NCI-H2171 treated with DMSO at 0.1 percent for 48 hours (cell line): ENCODE measurements around the gene FTH1.
"Not testable (repeated sequence)": the region's sequence is repeated elsewhere in the genome, so short reads cannot be mapped to it uniquely, and the experiment has no call there.

Experiments used
- DNase-seq: peaks from one replicate; lab custom pipeline; 2025; lab: John Stamatoyannopoulos, UW

FTH1 gene

GRCh38 chr11:61967116-61967923, at the start of gene FTH1:
FTH1 (minus strand) TSS chr11:61967634; CDS start chr11:61967425, 209 bp downstream.
- DNase-seq = peak; percentile 83

- DNase-seq = no peak
These were observed 48.2 kb upstream of the FTH1 start for GRCh38 chr11:62015615-62016014.

GRCh38 chr11:62013537-62014476, 46.4 kb upstream of the FTH1 start:
- DNase-seq = no peak

- no peak for DNase-seq
These were observed 45.5 kb upstream of the FTH1 start for GRCh38 chr11:62012832-62013461.

GRCh38 chr11:62012451-62012831, 45.0 kb upstream of the FTH1 start:
- no peak for DNase-seq

- no peak for DNase-seq
These were observed 44.4 kb upstream of the FTH1 start for GRCh38 chr11:62011881-62012280.

- no peak for DNase-seq
These were observed 43.6 kb upstream of the FTH1 start for GRCh38 chr11:62010935-62011528.

GRCh38 chr11:62008193-62008592, 40.8 kb upstream of the FTH1 start:
- DNase-seq = no peak

- no peak for DNase-seq
These were observed 37.0 kb upstream of the FTH1 start for GRCh38 chr11:62004473-62004872.

GRCh38 chr11:62002283-62002682, 34.8 kb upstream of the FTH1 start:
- not testable (repeated sequence) for DNase-seq

- DNase-seq = no peak
These were observed 34.2 kb upstream of the FTH1 start for GRCh38 chr11:62001450-62002191.

GRCh38 chr11:62000539-62001446, 33.4 kb upstream of the FTH1 start:
- no peak for DNase-seq

GRCh38 chr11:61999141-61999975, 31.9 kb upstream of the FTH1 start:
- no peak for DNase-seq

- no peak for DNase-seq
These were observed 29.5 kb upstream of the FTH1 start for GRCh38 chr11:61996933-61997332.

GRCh38 chr11:61994981-61995380, 27.5 kb upstream of the FTH1 start:
- no peak for DNase-seq

- no peak for DNase-seq
These were observed 18.4 kb upstream of the FTH1 start for GRCh38 chr11:61985869-61986268.

GRCh38 chr11:61983419-61983818, 16.0 kb upstream of the FTH1 start:
- DNase-seq = no peak

GRCh38 chr11:61980783-61981541, 13.5 kb upstream of the FTH1 start:
- no peak for DNase-seq
